Stimulated activated CD8-positive, alpha-beta memory T cell treated with anti-CD3 and anti-CD28 coated beads, Interleukin-4, amount 100 ng/mL, for 1 hour (primary cell): ENCODE results near the gene CYB5A.

ENCODE experiments used
- DNase-seq, 2 donors: peaks; one replicate each; pipeline ENCODE4 v3.0.0-alpha.2; 2020; ENCODE audit warnings: low read depth in 2 of 2, low spot score in 1 of 2

Gene CYB5A

DNA sequence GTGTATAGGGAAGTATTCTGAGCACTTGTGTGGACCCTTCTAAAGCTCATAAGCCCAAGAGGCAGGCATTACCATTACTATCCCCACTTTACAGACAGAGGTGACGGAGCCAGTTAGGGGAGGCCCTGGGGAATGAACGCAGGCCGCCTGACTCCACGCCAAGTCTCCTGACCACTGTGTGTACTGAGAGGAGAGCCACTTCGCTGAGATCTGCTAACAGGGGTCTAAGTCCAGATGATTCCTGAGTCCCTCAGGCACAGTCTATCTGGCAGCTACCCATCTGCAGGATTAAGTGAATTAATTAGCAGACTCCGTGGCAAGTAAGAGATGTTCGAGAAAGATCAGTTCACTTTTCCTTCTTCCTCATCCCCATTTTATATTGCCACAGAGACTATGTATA is 13.7 kb downstream of the CYB5A start:
- no peak for DNase-seq

GRCh38 chr18:74277296-74277695 is 14.5 kb downstream of the CYB5A start:
- DNase-seq = no peak

GRCh38 chr18:74276609-74277008 is 15.2 kb downstream of the CYB5A start:
- DNase-seq = no peak

GRCh38 chr18:74275736-74276135 is 16.0 kb downstream of the CYB5A start:
- no peak for DNase-seq

DNA sequence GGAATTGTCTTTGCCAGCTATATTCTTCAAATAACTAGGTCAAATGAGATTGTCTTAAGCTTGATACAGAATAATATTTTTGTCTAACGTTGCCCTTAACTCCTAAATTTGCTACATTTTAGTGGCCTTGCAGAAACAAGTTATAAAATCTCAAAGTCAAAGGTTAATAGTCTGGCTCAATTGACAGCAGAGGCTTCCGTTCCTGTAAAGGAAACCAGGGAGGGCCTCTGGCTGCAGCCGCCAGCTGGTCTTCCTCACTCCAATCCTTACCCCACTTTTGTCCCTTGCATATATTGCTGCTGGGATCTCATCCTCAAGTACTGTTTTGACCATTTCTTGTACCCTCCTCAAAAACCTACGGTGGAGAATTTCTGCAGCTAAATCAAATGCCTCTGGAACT is 17.1 kb downstream of the CYB5A start:
- DNase-seq = no peak

- no peak for DNase-seq
These were observed 18.4 kb downstream of the CYB5A start for GRCh38 chr18:74273394-74273793.

- no peak for DNase-seq
These were observed 20.1 kb downstream of the CYB5A start for GRCh38 chr18:74271635-74272034.

DNA sequence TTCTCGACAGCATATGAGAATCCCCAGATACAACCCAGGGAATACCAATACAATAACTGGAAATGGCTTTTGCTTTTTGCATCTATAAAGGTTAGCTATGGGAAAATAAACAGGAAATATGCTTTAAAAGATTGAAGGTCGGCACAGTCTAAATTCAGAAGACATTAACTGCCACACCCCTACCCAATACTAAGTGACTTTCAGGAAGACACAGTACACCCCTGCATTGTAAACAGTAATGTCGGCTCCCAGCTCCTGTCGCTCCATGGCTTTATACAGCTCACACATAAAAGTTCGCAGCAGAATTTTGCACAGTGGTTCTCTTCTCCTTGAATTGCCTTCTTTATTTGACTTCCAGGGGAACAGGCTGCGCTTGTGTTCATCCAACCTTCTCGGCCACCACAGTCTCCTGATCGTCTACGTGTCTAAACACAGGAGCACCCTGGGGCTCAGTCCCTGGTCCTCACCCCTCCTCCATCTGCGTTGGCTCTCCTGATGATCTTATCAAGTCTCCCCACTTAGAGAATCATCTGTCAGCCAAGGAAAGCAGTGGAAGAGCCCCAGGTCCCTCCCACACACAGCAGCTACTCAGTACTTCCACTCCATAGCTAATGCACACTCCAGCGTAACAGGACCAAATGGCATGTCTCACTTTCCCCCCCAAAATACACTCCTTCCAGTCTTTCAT is 22.7 kb downstream of the CYB5A start:
- DNase-seq = no peak

DNA sequence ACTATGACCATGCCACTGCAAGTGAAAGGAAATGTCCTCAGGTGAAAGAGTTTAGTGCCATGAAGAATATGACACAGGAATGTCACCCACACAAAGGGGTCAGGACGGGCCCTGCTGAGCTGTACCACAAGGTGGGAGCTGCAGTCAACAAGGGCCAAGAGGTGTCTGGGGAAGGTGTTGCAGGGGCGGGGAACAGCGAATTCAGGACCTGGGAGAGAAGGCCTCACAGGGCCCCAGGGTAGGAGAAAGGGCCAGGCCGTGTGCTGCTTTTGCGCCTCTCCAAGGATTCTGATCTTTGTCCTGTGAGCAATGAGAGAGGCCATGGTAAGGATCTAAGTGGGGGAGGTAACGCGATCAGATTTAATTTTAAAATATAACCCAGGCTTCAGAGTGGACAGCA is 23.6 kb downstream of the CYB5A start:
- DNase-seq = no peak

DNA sequence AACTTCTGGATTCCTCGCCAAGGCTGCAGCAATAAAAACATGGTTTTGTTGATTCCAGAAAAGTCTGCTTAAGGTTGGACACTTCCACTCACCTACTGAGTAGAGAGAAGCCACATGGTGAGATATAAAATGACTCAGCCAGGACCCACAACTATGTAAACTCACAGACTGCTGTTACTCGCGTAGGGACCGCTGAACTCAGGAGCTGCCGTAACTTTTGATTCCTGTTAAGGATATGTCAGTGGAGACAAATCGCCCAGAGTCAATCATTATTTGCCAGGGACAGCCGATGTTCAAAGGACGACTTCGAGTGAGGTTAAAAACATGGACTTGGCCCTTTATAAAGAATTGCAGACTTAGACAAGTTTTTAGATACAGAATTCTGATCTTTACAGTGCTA is 25.6 kb downstream of the CYB5A start:
- no peak for DNase-seq

DNA sequence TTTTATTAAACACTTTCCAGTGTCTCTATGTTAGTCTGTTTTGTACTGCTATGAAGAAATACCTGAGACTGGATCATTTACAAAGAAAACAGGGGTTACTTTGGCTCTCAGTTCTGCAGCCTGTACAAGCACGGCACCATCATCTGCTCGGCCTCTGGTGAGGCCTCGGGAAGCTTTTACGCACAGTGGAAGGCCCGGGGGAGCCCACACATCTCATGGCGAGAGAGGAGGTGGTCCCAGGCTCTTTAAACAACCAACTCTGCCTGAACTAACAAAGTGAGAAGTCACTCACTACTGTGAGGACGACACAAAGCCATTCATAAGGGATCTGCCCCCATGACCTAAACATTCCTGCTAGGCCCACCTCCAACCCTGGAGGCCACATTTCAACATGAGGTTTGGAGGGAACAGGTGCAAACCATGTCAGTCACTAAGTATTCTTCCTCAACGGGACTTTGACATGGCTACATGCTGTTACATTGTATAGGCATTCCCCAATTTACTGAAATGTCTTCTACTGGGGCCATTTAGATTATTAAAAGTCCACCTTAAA is 26.1 kb downstream of the CYB5A start:
- no peak for DNase-seq

GRCh38 chr18:74264303-74265020 is 27.3 kb downstream of the CYB5A start:
- DNase-seq = no peak

GRCh38 chr18:74261053-74261713 is 30.6 kb downstream of the CYB5A start:
- DNase-seq = no peak

DNA sequence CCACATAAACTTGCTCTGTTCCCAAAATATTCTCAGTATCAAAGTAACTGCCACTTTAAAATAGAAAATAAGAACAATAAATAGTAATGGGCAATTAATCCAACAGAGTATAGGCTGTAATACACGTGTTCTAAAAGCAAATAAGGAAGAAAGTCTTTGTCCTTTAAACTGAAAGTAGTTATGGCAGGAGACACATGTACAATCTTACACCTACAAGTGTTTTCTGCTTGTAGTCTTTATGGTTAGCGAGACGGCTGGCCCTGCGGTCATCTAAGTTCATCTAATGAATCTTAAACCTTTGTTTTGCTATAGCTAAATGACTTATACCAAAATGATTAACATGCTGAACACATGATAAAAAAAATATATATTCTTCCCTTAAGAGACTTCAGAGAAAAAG is 32.4 kb downstream of the CYB5A start:
- DNase-seq = no peak

GRCh38 chr18:74257083-74257482 is 34.7 kb downstream of the CYB5A start:
- DNase-seq = no peak

DNA sequence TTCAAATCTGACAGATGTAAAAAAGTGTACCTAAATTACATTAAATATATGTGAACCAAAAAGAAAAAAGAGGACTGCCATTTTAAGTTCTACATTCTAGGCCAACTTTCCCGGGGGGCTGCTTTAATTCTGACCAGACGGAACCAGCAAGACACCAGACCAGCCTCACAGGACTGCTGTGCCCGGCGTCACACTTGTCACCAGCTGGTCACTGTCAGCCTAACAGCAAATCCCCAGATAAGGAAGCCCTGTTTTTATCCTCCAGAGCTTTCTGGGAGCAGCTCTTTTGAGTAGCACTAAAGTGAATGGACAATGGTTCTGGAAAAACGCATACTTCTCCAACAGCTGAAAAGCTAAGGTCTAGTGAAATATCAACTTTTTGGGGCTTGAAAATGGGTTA is 35.6 kb downstream of the CYB5A start:
- no peak for DNase-seq

DNA sequence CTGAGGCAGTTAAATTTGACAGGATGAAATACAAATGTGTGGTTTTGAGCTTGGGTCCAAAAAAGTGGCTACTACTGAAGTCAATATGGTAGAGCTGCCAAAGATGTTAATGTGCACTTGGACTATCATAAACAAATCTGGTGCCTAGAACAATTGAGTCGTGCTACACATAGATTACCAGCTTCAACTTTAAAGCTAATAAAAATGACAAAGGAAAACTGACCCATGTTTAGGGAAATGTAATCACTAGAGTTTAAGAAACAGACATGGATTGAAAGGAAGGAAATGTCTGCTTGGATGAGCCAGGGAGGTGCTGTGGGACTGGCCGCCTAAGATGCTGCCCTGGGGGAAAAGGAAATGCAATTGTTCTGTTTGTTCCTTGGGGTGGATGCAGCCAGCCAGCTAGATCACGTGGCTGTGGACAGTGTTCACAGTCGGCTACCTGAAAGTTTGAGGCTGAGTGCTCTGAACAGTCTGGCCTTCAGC is 36.6 kb downstream of the CYB5A start:
- DNase-seq = no peak

DNA sequence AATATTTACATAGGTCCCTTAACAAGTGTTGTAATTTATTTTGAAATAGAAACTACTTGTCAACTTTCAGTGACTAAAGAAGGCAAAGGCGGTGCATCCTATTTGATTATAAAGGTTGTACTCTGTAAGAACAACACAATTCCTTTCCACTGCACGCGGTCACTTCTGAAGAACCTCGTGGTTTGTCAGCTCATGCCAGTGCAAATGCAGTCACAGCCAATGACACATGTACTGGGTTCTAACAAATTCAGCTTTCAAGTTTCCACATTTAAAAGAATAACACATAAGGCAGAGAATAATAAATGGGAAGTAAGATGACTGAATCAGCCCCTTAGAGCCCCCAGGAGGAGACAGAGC is 39.7 kb downstream of the CYB5A start:
- no peak for DNase-seq

- DNase-seq = no peak
These were observed 40.3 kb downstream of the CYB5A start for GRCh38 chr18:74251297-74252038.

DNA sequence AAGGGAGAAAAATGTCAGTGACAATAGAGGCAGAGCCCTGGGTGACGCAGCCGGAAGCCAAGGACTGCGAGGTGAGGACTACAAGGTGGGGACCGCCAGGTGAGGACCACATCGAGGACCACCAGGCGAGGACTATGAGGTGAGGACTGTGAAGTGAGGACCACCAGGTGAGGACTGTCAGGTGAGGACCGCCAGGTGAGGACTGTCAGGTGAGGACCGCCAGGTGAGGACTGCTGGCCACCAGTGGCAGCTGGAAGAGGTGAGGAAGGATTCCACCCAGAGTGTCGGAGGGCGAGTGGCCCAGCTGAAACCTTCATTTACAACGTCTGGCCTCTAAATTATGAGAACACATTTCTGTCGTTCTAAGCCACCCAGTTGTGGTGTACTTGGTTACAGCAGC is 41.6 kb downstream of the CYB5A start:
- DNase-seq = no peak

DNA sequence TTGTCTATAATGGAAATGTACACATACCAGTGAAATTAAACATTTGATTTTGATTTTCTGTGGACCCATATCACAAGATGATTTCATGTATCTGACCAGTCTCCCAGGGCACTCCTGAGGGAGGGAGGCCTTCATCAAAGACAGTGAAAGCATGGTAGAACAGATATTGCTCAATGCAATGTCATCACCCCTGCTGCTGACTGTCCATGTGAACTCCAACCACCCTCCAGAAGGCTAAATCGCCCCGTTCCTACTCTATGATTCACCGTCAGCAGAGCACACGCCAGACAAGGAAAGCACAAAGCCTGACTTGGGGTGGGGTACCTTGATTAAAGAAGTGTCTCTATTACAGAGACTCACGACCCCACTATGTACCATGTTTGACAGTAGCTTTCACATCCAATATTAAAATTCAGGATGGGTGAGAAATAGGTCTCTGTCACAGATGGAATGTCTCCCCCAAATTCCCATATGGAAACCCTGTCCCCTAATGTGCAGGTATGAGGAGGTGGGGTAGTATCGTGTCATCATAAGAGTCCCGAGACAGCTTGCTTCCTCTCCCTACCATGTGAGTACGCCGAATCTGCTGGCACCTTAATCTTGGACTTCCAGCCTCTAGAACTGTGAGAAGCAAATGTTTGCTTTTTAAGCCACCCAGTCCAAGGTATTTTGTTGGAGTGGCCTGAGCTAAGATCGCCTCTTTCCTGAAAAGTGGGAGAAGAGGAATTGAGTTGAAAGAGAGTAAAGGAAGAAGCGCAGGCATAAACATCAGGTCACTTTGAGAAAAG is 42.4 kb downstream of the CYB5A start:
- DNase-seq = no peak
